SIG-M5 treated with dmso at 0.1 percent for 504 hours (cell line): ENCODE measurements around the gene FOXP2.
A peak's percentile ranks its signal among the peaks of the same experiment; 100 is the strongest.

Experiments used
- DNase-seq: peaks from one replicate; lab custom pipeline; 2025; ENCODE audit not compliant: unreplicated experiment; lab: John Stamatoyannopoulos, UW

FOXP2 gene

GRCh38 chr7:114650491-114650890 is 235.9 kb downstream of the FOXP2 start:
- no peak for DNase-seq

GRCh38 chr7:114652041-114652440 is 237.4 kb downstream of the FOXP2 start:
- no peak for DNase-seq

GRCh38 chr7:114653364-114654088 is 238.9 kb downstream of the FOXP2 start:
- no peak for DNase-seq

- no peak for DNase-seq
These were observed 241.9 kb downstream of the FOXP2 start for GRCh38 chr7:114656466-114656865.

- no peak for DNase-seq
These were observed 242.7 kb downstream of the FOXP2 start for GRCh38 chr7:114657279-114657678.

- DNase-seq: no peak
These were observed 243.6 kb downstream of the FOXP2 start for GRCh38 chr7:114658216-114658615.

- DNase-seq: no peak
These were observed 245.0 kb downstream of the FOXP2 start for GRCh38 chr7:114659409-114660125.

- no peak for DNase-seq
These were observed 245.5 kb downstream of the FOXP2 start for GRCh38 chr7:114660126-114660486.

GRCh38 chr7:114660753-114661152 is 246.1 kb downstream of the FOXP2 start:
- DNase-seq: no peak

- DNase-seq: peak; percentile 3
These were observed 247.5 kb downstream of the FOXP2 start for GRCh38 chr7:114662002-114662677.

- DNase-seq: peak; percentile 23
These were observed 248.9 kb downstream of the FOXP2 start for GRCh38 chr7:114663502-114663901.

GRCh38 chr7:114670676-114671075 is 256.1 kb downstream of the FOXP2 start:
- DNase-seq: no peak

- DNase-seq: no peak
These were observed 257.0 kb downstream of the FOXP2 start for GRCh38 chr7:114671563-114672123.

GRCh38 chr7:114678116-114678515 is 263.5 kb downstream of the FOXP2 start:
- no peak for DNase-seq

- DNase-seq: no peak
These were observed 272.6 kb downstream of the FOXP2 start for GRCh38 chr7:114687238-114687637.

GRCh38 chr7:114688443-114689055 is 273.9 kb downstream of the FOXP2 start:
- DNase-seq: no peak

GRCh38 chr7:114689406-114689805 is 274.8 kb downstream of the FOXP2 start:
- DNase-seq: no peak

- DNase-seq: no peak
These were observed 277.0 kb downstream of the FOXP2 start for GRCh38 chr7:114691605-114692004.

- DNase-seq: no peak
These were observed 280.6 kb downstream of the FOXP2 start for GRCh38 chr7:114695182-114695581.

GRCh38 chr7:114700247-114700928 is 285.8 kb downstream of the FOXP2 start:
- no peak for DNase-seq

GRCh38 chr7:114703677-114704076 is 289.1 kb downstream of the FOXP2 start:
- no peak for DNase-seq
